ENCODE results near the gene DENND2D. TPM values are rescaled to one million over a fixed set of nuclear protein-coding genes. Genes with fewer than 3 reads are reported as not detected.

The DENND2D gene
- total RNA-seq, 1 donor from 2014 or later: 3.6 TPM

DNA sequence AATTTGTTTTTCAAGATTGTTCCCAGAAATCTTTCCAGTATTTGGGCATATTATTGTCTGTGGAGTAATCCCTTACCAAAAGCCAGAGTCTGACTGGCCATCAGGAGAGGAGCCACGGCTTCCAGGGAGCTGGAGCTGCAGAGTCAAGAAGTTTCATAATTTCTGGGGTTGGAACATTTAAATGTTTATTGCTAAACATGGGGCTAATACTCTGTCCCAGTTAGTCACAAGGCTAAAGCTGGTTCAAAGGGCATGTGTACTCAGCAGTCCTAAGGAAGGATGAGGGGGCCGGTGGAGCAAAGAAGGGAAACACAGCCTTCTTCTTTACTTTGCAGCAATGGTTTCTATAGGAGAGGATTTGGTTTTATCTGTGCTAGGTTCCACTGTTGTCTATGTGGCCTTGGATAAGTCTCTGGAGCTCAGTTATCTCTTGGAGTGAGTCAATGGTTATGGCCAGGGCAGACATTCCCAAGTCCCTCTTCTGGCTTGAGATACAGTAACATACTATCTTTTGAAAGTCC lies 9.5 kb downstream of the DENND2D start:
- DNase-seq (ENCODE audit: low spot score): no peak
- H3K27me3 Mint-ChIP-seq (ENCODE audit: unreplicated experiment): peaks cover 21% of the 10 kb centered on the region
- TF ChIP-seq, protein P1, sequence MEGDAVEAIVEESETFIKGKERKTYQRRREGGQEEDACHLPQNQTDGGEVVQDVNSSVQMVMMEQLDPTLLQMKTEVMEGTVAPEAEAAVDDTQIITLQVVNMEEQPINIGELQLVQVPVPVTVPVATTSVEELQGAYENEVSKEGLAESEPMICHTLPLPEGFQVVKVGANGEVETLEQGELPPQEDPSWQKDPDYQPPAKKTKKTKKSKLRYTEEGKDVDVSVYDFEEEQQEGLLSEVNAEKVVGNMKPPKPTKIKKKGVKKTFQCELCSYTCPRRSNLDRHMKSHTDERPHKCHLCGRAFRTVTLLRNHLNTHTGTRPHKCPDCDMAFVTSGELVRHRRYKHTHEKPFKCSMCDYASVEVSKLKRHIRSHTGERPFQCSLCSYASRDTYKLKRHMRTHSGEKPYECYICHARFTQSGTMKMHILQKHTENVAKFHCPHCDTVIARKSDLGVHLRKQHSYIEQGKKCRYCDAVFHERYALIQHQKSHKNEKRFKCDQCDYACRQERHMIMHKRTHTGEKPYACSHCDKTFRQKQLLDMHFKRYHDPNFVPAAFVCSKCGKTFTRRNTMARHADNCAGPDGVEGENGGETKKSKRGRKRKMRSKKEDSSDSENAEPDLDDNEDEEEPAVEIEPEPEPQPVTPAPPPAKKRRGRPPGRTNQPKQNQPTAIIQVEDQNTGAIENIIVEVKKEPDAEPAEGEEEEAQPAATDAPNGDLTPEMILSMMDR (IDR thresholded peaks at IDR 0.05; ENCODE audit: unreplicated experiment): no peak
- no peak overlapping the region for H3K4me3 Mint-ChIP-seq (ENCODE audit: unreplicated experiment)
- peaks cover 77% of the 10 kb centered on the region for H3K4me1 Mint-ChIP-seq (ENCODE audit: unreplicated experiment)
- H3K36me3 Mint-ChIP-seq (ENCODE audit: low read depth, unreplicated experiment): peaks cover 54% of the 10 kb centered on the region
- peak overlapping the region; percentile 87 for H3K27ac Mint-ChIP-seq (ENCODE audit: unreplicated experiment)
- H3K9me3 Mint-ChIP-seq (ENCODE audit: unreplicated experiment): no peaks in the 10 kb centered on the region

DNA sequence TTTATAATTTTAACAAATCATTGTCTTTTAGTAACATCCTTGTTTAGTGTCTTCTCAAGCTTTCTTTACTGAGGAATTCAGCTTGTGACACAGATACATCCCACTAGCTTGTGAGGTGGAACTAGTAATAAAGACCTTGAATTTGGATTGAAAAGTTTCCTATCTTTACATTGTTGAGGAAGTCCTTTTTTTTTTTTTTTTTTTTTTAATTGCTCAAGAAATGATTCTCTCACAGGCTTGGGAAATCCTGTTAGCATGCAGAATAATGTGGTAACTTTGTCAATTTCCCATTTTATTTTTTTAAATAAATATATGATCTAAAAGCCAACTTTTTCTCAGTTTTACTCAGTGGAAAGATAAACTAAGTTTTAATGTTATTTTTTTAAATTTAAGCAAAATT lies 15.8 kb downstream of the DENND2D start:
- Mint-ChIP-seq H3K4me3 (ENCODE audit: unreplicated experiment) (no peak overlapping the region), H3K27ac (ENCODE audit: unreplicated experiment) (no peak overlapping the region), H3K4me1 (ENCODE audit: unreplicated experiment) (peaks cover 41% of the 10 kb centered on the region), H3K27me3 (ENCODE audit: unreplicated experiment) (peaks cover 3% of the 10 kb centered on the region), H3K36me3 (ENCODE audit: low read depth, unreplicated experiment) (peaks cover 58% of the 10 kb centered on the region), H3K9me3 (ENCODE audit: unreplicated experiment) (no peaks in the 10 kb centered on the region)
- TF ChIP-seq, protein P1 (IDR thresholded peaks at IDR 0.05; ENCODE audit: unreplicated experiment): no peak
- DNase-seq (ENCODE audit: low spot score): no peak

DNA sequence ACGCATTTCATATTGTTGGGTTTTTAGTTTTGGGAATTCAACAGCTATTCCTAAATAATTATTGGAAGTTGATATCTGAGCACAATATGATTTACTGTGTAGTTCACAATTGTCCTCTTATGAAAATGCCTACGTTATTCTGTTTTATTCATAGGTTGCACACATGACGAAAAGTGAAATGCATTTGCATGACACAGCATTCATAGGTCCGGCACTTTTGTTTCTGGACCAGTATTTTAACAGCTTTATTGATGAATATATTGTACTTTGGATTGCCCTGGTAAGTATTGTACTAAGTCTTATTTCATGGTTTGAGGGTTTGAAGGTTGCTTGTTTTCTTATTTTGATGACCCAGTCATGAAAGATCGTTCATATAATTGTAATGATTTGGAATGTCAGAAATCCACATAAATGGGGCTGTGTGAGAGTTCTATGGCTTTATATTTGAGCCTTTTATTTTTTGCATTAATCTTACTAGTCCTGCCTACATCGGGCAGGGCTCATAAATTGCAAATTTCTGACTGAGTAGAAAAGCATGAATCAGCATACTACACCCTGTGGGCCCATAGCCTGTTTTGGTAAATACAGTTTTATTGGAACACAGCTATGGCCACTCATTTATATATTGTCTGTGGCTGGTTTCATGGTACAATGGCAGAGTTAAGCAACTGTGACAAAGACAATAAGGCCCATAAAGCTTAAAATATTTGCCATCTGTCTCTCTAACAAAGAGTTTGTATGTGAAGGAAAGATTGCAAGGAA lies 17.0 kb downstream of the DENND2D start:
- Mint-ChIP-seq H3K36me3 (ENCODE audit: low read depth, unreplicated experiment) (peaks cover 52% of the 10 kb centered on the region), H3K4me1 (ENCODE audit: unreplicated experiment) (peaks cover 38% of the 10 kb centered on the region), H3K4me3 (ENCODE audit: unreplicated experiment) (peak overlapping the region; percentile 76), H3K27me3 (ENCODE audit: unreplicated experiment) (no peaks in the 10 kb centered on the region), H3K9me3 (ENCODE audit: unreplicated experiment) (no peaks in the 10 kb centered on the region), H3K27ac (ENCODE audit: unreplicated experiment) (peak overlapping the region; percentile 54)
- TF ChIP-seq, protein P1 (IDR thresholded peaks at IDR 0.05; ENCODE audit: unreplicated experiment): no peak
- no peak for DNase-seq (ENCODE audit: low spot score)

DNA sequence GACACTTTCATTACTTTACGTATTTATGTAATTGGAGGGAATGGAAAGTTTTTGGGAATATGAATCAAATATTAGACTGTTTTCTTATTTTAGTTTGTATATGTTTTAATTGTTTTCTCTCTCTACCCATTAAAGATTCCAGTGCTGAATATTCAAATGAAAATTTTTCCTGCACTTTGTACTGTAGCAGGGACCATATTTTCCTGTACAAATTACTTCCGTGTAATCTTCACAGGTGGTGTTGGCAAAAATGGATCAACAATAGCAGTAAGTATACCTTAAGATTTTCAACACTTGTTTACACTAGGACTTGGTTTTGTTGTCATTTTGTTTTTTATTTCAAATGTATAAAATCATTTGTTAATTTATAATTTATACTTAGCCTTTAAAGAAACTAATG lies 18.4 kb downstream of the DENND2D start:
- TF ChIP-seq, protein P1 (IDR thresholded peaks at IDR 0.05; ENCODE audit: unreplicated experiment): no peak
- Mint-ChIP-seq H3K9me3 (ENCODE audit: unreplicated experiment) (no peaks in the 10 kb centered on the region), H3K27ac (ENCODE audit: unreplicated experiment) (no peak overlapping the region), H3K36me3 (ENCODE audit: low read depth, unreplicated experiment) (peaks cover 47% of the 10 kb centered on the region), H3K4me1 (ENCODE audit: unreplicated experiment) (peaks cover 35% of the 10 kb centered on the region), H3K27me3 (ENCODE audit: unreplicated experiment) (no peaks in the 10 kb centered on the region), H3K4me3 (ENCODE audit: unreplicated experiment) (no peak overlapping the region)
- no peak for DNase-seq (ENCODE audit: low spot score)

DNA sequence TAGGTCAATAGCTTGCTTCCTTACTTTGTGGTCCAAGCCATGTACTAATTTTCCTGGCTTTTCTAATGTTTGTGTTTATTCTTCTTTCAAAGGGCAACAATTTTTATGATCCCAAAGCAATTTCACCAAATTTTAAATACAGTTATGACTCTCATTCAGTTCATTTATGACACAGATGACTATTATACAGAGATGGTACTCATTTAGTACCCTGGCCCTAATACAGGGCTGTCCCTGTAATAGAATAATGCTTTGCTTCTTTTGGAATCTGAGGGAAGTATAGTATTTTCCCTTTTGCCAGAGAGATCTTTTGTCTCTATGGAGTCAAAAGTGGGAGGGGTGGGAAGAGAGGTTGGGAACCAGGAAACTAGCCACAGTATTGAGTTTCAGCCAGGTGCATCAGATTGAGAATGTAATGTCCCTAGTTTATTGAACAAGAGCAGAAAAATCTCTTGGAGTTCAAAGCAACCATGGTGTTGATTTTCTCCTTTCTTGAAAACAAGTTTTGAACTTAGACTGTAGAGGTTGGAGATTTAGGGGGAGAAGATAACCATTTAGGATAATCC lies 20.4 kb downstream of the DENND2D start:
- Mint-ChIP-seq H3K4me1 (ENCODE audit: unreplicated experiment) (peaks cover 28% of the 10 kb centered on the region), H3K27me3 (ENCODE audit: unreplicated experiment) (no peaks in the 10 kb centered on the region), H3K9me3 (ENCODE audit: unreplicated experiment) (no peaks in the 10 kb centered on the region), H3K27ac (ENCODE audit: unreplicated experiment) (peak overlapping the region; percentile 39), H3K4me3 (ENCODE audit: unreplicated experiment) (no peak overlapping the region), H3K36me3 (ENCODE audit: low read depth, unreplicated experiment) (peaks cover 37% of the 10 kb centered on the region)
- no peak for DNase-seq (ENCODE audit: low spot score)
- TF ChIP-seq, protein P1 (IDR thresholded peaks at IDR 0.05; ENCODE audit: unreplicated experiment): no peak
